UCSD-AML1 (cell line): ENCODE data around the gene REV3L.
A peak's percentile ranks its signal among the peaks of the same experiment; 100 is the strongest.
"Not testable (repeated sequence)": the region's sequence is repeated elsewhere in the genome, so short reads cannot be mapped to it uniquely, and the experiment has no call there.

ENCODE experiments used
- DNase-seq: peaks from one replicate; lab custom pipeline; 2025; ENCODE audit not compliant: unreplicated experiment; lab: John Stamatoyannopoulos, UW

Gene REV3L

GRCh38 chr6:111266276-111266675, 216.7 kb downstream of the REV3L start:
- no peak for DNase-seq

- DNase-seq: no peak
These were observed 217.2 kb downstream of the REV3L start for GRCh38 chr6:111265842-111266241.

GRCh38 chr6:111263837-111264236, 219.2 kb downstream of the REV3L start:
- no peak for DNase-seq

GRCh38 chr6:111260570-111261298, 222.3 kb downstream of the REV3L start:
- no peak for DNase-seq

- peak; percentile 99 for DNase-seq
These were observed 223.8 kb downstream of the REV3L start for GRCh38 chr6:111259089-111259831.

GRCh38 chr6:111258615-111259088, 224.4 kb downstream of the REV3L start:
- DNase-seq: no peak

- no peak for DNase-seq
These were observed 225.0 kb downstream of the REV3L start for GRCh38 chr6:111258010-111258409.

GRCh38 chr6:111256646-111257045, 226.4 kb downstream of the REV3L start:
- DNase-seq: no peak

GRCh38 chr6:111255838-111256237, 227.2 kb downstream of the REV3L start:
- DNase-seq: not testable (repeated sequence)

GRCh38 chr6:111254779-111255166, 228.2 kb downstream of the REV3L start:
- no peak for DNase-seq

- no peak for DNase-seq
These were observed 228.8 kb downstream of the REV3L start for GRCh38 chr6:111254004-111254778.

- DNase-seq: no peak
These were observed 230.3 kb downstream of the REV3L start for GRCh38 chr6:111252726-111253125.

- DNase-seq: no peak
These were observed 232.1 kb downstream of the REV3L start for GRCh38 chr6:111250791-111251354.
